ENCODE results near the gene LDB3.

DNA sequence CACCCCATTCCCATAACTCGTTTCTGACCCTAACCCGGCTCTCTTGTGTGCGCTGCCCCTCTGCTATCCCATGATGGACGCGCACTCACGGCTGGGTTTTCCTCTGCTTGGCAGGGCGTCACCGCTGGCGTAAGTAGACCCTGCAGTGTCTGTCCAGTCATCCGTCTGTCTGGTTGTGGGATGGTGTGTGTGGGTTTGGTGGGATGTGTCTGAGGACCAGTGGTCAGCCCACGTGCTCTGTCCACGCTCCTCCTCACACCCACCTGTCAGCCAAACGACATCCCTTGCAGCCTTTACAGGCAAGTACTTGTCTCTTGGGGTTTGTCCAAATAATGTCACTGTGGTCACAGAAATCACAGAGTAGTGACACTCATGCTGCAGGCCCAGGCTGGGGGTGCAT is 20.8 kb downstream of the LDB3 start:
- TF ChIP-seq, protein P1, sequence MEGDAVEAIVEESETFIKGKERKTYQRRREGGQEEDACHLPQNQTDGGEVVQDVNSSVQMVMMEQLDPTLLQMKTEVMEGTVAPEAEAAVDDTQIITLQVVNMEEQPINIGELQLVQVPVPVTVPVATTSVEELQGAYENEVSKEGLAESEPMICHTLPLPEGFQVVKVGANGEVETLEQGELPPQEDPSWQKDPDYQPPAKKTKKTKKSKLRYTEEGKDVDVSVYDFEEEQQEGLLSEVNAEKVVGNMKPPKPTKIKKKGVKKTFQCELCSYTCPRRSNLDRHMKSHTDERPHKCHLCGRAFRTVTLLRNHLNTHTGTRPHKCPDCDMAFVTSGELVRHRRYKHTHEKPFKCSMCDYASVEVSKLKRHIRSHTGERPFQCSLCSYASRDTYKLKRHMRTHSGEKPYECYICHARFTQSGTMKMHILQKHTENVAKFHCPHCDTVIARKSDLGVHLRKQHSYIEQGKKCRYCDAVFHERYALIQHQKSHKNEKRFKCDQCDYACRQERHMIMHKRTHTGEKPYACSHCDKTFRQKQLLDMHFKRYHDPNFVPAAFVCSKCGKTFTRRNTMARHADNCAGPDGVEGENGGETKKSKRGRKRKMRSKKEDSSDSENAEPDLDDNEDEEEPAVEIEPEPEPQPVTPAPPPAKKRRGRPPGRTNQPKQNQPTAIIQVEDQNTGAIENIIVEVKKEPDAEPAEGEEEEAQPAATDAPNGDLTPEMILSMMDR (IDR thresholded peaks at IDR 0.05) = no peak
- TF ChIP-seq POLR2A (IDR thresholded peaks at IDR 0.05) (no peak), POLR2AphosphoS5 (IDR thresholded peaks at IDR 0.05) (no peak)
